Frontal cortex (tissue), 4 donors: ENCODE data around the gene ADAM12. TPM values are rescaled to one million over a fixed set of nuclear protein-coding genes. Genes with fewer than 3 reads are reported as not detected.

Experiments
- DNase-seq, 2 donors: peaks; one replicate each; pipeline ENCODE4 v3.0.0; 2012; ENCODE audit warnings: low spot score in 2 of 2
- FAIRE-seq: peaks from 2 replicates; lab custom pipeline; 2012; peaks lifted over from hg19 to GRCh38; lab: Jason Lieb, UNC
- total RNA-seq: library from RNA; depleted of rRNA; stranded (reverse); fragments of >200 nt; gene quantifications from one replicate; pipeline ENCODE4 v1.2.3, GENCODE V29; 2014
- donor health status: control.
- donor health status: control.
- donor health status: control.

ADAM12 gene
- total RNA-seq, 1 donor from 2014 or later: 2.9 TPM

DNA sequence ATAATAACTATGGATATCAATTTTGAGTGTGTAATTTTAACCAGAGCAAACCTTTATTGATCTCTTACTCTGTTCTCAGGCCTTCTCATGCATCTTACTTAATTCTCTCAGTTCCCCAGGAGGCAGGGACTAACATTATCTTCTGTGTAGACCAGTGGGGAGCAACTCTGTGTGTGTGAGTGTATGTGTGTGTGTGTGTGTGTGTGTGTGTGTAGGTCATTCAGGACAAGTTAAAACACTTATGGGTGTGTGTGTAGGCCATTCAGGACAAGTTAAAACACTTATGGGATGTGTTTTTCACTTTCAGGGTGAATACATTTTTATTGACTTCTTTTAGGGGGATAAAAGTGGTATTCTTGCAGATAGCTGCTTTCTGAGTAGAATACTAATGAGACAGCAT, 145.0 kb downstream of the ADAM12 start:
- FAIRE-seq: no peak
- no peak for DNase-seq

DNA sequence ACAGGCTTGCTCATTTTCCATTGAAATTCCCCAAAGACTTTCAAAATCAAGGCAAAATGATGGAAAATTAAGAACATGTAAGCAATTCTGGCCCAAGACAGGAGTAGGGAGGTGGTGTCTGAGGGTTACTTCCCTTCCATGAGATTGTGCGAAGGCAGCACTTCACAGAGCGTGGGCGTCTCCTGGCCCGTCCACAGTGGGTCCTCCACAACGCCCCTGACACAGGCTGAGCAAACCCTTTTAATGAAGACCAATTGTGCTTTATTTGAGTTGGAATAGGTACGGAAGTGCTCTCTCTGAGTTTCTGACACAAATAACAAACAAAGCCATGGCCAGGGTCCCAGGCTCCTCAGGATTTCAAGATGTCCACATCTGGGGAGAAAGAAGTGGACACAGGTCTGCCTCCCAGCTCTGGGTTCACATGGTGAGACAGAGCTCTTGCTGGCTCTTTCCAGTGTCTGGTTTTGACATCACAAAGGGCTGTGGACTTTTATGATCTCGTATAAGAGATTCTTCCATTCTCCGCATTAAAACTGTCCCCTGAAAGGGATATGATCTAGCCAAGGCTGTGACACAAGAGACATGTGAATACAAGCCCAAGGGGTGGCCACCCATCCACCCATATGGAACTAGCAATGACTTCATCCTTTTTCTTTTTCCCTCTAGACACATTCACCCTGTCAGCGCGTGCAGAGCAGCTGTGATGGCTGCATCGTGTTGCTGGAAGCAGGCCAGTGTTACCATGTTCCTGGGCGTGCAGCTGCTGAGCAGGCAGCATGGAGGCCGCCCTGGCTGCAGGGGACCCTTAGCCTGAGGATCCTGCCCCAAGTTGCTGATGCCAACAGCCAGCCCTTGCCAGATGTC, 145.6 kb downstream of the ADAM12 start:
- DNase-seq: peak; percentile 14 to 38
- FAIRE-seq: no peak

DNA sequence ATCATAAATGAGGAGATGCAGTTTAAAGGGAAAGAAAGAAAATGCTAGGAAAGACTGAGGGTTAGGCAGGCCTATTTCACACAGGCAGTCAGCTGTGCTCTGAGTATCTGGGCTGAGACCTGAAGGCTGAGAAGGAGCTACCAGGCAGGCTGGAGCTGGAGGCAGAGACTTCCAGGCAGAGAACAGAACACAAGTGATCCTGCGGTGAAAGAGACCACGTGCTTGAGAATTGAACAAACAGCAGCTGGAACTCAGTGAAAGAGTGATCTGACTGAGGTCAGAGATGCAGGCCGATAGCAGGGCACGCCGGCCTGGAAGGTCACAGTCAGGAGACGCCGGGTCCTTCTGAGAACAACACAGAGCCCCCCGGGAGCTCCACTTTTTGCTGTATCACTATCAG, 147.8 kb downstream of the ADAM12 start:
- FAIRE-seq (no peak), DNase-seq (peak; percentile 36 to 41)

DNA sequence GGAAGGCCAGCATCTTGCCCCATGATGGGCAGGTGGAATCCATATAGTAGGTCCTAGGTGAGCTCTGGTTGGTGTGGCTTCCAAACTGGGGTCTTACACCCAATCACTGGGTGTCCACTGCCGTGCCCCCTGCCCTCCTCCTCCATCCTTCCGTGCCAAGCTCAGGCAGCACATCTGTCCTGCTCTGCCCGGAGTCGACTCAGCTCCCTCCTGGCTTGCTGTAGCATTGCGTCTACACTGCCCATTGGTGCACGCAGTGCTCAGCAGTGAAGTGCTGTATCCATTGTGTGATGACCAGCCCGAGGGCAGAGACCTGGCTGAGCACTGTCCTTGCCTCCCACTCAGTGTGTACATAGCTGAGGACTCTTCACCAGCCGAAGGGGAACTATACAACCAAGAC, 148.4 kb downstream of the ADAM12 start:
- no peak for FAIRE-seq

DNA sequence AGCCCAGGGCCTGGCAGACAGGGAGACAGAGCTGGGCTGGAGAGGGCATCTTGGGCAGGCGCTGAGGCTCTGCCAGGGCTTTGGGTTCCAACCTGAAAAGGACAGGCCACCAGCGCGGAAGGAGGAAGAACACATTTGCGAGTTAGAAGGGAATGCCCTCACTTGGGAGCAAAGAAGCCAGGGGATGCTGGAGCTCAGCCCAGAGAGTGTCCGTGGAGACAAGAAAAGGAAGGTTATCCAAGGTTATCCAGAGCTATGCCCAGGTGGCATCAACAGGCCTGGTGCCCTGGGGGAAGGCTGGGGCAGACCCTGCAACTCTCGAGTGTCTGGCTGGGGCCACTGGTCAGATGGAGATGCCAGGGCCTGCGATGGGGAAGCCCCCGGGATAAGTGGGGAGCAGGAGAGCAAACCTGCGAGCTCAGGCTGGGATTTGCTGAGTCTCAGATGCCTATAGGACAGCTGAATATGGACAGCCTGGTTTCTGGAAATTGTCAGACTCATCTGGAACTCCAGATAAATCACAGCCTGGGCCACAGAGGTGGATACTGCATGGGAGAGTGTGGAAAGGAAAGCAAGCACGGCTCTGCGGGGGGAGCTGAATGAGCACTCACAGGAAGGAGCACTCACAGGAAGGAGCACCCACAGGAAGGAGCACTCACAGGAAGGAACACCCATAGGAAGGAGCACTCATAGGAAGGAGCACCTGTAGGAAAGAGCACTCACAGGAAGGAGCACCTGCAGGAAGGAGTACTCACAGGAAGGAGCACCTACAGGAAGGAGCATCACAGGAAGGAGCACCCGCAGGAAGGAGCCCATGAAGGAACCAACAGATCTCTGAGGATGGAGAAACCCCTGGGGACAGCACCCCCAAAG, 152.1 kb downstream of the ADAM12 start:
- DNase-seq: no peak
- FAIRE-seq: no peak

More for the DNA sequence above, 148.4 kb downstream of the ADAM12 start:
- no peak for DNase-seq

DNA sequence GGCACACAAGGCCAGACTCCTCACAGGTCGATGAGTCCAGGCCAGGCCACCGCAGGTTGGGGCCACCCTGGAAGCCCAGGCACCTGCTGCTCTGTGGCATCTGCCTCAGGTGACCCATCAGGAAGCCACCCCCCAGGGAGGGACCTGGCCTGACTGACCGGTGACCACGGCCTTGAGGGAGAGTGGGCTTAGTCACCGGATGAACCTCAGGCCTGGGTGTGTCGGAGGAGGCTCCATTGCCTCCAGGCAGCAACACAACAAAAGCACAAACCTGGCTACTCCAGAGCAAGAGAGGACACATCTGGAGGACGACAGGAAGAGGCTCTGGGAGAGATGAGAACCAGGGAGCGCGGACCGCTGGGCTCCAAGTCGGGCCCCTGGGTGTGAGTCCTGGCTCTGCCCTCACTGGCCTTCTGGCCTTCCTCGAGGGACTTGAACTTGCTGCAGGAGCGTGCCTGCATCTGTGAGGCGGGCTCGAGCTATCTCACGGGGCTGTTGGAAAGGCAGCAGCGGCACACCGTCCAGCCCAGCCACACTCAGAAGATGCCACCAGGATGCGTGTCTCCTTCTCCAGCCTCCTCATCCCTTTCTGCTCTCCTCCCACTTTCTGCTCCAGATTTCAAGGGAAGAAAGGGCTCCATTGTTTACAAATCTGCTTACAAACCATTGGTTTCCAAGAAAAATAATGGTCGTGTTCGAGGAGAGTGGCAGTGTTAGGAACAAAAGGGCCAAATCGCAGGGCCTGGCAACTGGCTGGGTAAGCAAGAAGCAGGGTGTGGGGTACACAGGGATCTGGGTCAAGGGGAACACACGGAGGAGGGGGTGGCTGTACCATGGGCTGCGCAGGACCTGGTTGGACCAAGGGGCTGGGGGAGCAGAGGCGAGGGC, 152.9 kb downstream of the ADAM12 start:
- DNase-seq (peak; percentile 20 to 32), FAIRE-seq (no peak)

DNA sequence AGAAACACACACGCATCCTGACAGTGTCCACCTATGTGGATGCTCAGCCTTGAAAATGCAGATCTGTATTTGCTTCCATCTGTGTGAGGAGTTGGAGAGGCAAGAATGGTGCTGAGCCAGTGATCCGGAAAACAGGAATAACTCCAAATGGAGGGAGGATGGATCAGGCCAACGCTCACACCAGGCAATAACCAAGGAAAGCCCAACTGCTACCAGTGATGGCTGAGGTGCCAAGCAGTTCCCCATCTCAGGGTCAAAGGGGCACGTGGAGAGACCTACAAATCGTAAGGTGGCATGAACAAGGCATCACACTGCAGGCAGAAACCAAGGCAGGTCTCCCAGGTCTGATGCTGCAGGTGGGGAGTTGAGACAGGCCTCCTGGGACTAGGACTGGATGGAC, 153.6 kb downstream of the ADAM12 start:
- FAIRE-seq (no peak), DNase-seq (no peak)

DNA sequence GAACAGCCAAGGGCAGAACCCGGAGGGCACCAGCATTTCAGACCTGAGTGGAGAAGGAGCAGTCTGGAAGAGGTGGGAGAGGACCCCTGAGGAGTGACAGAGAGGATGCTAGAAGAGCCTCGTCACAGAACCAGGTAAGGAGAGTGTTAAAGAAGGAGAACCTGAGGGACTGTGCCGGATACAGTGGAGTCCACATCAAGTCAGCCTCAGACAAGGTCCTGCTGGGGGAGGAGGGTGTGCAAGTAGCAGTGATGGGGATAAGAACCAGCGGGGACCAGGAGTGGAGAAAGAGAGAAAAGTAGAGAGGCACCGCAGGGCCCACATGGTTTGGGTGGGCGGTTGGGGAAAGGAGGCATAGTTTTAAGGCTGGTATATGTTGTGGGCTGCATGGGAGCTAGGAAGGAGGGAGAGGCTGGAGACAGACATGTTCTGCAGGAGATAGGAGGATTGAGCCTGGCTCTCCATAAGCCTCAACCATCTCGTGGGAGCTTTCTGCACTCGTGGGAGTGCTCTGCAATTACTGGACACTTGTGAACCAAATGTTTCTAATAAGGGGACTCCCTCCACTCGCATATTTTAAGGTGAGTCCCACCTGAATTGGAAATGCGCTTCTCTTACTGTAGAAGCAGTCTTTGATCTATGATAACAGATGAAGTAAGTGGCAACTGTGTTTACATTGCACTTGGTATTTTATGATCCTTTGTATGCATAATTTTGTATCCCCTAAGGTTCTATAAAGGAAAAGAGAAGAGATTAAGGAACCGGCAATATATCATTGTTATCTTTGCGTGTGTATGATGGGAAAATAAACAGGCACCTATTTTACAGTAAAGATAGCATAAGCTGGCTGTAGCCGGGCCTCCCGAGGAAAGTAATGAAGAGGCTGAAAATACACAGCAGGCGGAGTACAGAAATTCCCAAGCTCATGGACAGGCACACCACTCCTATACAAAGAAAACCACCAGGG, 154.8 kb downstream of the ADAM12 start:
- DNase-seq (no peak), FAIRE-seq (no peak)

DNA sequence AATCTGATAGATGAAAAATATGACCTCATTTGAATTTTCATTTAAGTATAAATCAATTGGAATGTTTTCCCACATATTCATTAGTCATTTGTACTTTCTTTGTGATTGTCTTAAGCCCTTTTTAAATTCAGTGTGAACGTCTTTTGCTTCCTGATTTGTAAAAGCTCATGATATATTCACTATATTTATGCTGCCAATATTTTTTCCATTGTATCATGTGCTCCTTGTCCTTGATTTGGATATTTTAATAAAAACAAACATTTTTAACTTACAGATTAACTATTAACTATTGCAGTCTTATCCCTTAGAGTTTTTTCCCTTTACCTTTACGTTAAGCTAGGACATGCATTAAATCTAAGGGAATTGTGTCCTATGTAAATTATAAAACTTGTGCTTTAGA, 157.7 kb downstream of the ADAM12 start:
- FAIRE-seq (no peak), DNase-seq (no peak)

DNA sequence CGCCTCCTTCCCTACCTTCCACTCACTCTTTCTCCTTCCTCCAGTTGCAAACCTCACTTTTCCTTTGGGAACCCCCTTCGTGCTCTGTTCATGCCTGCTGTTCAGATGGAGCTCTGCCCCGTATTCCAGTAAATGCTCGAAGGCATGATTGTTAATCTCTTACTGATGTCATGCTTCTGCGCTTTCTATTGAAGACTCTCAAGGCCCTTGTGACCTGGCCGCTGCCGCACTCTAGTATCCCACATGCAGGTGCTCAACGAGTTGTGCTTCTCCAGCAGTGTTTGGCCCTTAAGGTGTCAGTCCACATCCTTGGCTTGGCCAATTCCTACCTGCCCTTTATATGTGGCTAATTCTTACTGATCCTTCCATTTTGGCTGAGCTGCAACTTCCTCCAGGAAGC, 158.6 kb downstream of the ADAM12 start:
- no peak for DNase-seq
- no peak for FAIRE-seq

DNA sequence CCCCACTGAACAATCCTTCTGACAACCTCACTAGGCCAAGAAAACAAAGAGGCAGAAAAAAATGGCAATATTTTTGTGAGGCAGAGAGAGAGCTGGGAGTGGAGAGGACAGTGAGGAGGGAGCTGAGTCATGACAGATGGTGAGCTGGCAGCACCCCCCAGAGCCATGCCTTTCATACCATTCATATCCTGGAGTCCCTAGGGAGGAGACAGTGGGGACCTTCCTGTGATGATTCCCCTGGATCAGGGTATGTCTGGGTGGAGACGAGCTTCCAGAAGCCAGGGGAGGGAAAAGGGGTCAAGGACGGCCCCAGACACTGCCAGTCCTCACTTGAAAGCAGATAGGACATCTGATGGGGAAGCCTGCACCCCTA, 160.5 kb downstream of the ADAM12 start:
- DNase-seq (no peak), FAIRE-seq (no peak)

DNA sequence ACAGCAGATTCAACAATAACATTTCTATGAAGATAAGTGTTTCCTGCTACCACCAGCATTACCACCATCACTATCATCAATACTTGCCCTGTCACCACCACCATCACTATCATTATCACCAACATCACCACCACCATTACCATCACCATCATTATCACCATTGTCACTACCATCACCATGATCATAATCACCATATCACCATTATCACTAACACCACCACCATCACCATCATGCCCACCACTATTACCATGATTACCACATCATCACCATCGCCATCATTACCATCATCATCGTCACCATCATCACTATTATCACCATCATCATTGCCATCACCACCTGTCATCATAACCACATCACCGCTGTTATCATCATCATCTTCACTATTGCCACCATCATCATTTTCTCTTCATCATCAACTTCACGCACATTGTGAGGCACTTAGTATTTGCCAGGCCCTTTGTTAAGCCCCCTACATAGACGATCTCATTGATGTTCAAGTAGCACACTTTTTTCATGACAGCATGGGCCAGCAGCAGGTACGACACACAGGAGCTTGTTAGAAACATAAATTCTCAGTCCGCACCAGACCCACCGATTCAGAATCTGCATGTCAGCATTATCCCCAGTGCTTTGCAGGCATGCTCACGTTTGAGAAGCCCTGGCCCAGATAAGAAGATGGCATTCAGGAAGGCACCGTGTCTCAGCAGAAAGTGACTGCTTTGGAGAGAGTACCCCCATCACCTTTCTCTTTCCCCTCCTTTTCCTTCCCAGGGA, 161.1 kb downstream of the ADAM12 start:
- FAIRE-seq (no peak), DNase-seq (no peak)

DNA sequence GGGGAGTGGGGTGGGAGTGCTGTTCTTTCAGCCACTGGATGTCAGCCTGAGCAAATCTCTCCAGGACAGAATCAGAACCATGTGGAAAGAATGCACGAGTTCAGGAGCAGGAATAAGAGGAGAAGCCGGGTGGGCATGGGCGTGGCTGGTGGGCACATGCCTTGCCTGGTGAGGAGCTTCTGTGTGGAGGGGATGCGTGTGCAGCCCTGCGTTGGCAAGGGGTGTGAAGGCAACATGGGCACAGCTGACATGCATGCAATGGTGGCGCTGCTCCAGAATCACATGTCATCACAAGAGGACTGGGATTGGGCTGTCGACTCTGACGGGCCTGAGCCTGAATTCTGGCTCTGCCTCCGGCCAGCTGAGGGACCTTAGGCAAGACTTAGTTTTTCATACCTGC, 162.1 kb downstream of the ADAM12 start:
- DNase-seq: no peak
- FAIRE-seq: no peak

DNA sequence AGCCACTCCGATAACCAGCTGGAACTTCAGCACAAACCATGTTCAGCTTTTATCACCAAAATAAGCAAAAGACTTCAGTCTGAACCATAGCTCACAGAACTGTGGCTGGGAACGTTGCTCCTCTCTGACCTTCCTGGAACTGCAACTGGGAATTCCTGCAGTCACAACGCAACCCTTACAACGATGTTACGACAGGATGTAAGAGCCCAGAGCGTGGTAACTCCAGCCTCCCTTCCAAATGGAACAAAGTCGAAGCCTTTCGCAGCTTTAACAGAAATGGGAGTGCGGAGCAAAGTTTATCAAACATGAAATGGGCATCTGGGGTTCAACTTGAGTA, 162.6 kb downstream of the ADAM12 start:
- DNase-seq: no peak
- FAIRE-seq: no peak

DNA sequence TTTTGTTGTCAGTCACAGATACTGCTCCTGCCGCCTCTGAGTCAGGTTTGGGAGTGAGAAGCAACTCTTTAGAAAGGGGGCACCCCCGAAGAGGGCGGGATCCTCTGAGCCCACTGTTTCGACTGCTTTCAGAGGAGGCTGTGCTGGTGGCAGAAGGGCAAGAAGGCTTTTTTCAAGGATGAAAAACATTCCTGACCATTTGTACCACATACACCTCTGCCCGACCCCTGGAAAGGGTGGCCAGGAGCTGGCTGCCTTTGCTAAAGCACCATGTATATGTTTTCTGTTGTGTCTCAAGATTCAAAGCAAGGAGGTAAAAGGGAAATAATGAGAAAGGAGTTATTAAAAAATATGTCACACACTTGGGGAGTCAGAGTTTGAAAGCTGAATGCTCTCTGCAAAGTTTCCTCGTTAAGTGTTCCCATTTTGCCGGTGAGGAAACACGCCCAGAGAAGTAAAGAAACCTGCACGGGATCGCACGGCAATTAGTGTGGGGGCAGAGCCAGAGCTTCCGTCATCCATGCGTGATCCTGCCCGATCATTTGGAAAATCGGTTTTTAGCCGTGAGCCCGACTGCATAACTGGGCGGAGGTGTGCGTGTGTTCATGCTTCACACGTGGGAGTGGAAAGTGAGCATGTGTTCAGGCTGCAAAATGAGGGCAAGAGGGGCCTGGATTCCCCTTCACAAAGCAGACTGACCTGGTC, 163.2 kb downstream of the ADAM12 start:
- FAIRE-seq (no peak), DNase-seq (no peak)

DNA sequence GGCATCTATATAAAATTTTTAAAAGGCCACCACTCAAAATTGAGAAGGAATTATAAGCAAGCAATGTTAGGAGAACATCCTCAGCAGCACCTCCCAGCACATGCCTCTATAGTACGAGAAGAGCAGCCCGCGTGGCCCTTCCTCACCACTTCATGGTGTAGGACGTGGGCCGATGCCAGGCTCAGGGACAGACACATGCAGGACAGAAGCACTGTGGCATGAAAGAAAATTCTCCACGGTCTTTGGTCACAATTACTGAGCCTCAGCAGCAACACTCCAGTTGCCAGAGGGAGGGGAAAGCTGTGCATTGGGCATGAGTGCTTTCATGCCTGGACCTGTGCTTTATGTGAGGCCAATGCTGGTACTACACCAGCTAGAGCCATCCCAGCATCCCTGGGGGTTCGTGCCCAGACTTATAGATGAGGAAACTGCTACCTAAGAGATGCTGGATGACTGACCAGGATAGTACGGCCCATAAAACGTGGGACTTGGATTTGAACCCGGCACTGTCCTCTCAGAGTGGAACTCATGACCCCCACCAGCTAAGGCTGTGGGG, 164.7 kb downstream of the ADAM12 start:
- FAIRE-seq (no peak), DNase-seq (no peak)

DNA sequence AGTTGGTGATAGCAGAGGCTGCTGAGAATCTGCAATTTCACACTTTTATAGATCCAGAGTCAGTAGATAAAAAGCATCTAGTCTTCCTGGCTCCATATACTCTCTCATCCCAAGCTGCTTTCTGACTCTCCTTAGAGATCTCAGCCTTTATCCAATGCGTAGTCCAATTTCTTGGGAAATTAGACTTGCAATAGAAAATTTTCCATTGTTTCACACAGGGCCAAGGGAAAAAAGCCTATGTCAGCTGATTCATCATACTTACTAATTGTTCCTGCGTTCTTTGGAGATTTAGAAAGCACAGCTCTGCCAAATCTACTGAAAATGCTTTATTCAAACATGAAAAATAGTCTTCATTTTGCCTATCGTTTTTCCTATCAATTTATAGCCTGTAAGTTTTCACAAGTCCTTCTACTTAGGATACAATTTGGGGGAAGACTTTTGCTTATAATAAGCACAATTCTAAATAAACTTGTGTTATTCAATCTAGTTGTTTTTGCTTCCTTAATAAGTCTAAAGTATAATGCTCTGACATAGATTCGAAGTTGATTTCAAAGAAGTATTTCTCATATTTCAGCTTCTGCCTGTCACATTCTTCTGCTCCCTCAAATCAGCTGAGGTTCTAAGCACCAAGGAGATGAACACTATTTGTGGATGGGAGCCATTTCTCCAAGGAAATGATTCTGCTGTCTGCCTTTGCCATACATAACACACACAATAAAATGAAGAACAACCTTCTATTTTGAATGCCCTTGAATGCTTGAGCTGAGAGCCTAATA, 165.4 kb downstream of the ADAM12 start:
- DNase-seq (no peak), FAIRE-seq (no peak)
